Muscle layer of colon (tissue), 2 donors: ENCODE measurements around the gene CUTA.
"Not testable (repeated sequence)": the region's sequence is repeated elsewhere in the genome, so short reads cannot be mapped to it uniquely, and the experiment has no call there.

Experiments
- H3K27ac ChIP-seq: one replicate; pipeline ENCODE4 v1.7.0; 2013; ENCODE audit warnings: low read depth, mild to moderate bottlenecking, low read length, moderate library complexity
- H3K27me3 ChIP-seq, 2 donors: one replicate each; pipeline ENCODE4 v1.7.0; 2013; ENCODE audit warnings: low read length in 2 of 2, mild to moderate bottlenecking in 2 of 2; ENCODE audit not compliant: insufficient read depth in 2 of 2, control insufficient read depth in 1 of 2
- H3K36me3 ChIP-seq: one replicate; pipeline ENCODE4 v1.7.0; 2013; ENCODE audit warnings: mild to moderate bottlenecking, low read length; ENCODE audit not compliant: insufficient read depth
- H3K4me1 ChIP-seq: one replicate; pipeline ENCODE4 v1.7.0; 2013; ENCODE audit warnings: mild to moderate bottlenecking, low read length; ENCODE audit not compliant: insufficient read depth
- H3K4me3 ChIP-seq, 2 donors: one replicate each; pipeline ENCODE4 v1.7.0; 2013; ENCODE audit warnings: low read length in 2 of 2, low read depth in 1 of 2, mild to moderate bottlenecking in 1 of 2, moderate library complexity in 1 of 2
- H3K9ac ChIP-seq: one replicate; pipeline ENCODE4 v1.7.0; 2013; ENCODE audit warnings: low read length
- H3K9me3 ChIP-seq: one replicate; pipeline ENCODE4 v1.7.0; 2013; ENCODE audit warnings: mild to moderate bottlenecking, low read length
- donor health status: abdominal sarcoma.
- donor health status: Adenocarcinoma of cecum.

The CUTA gene

GRCh38 chr6:33391278-33391921, 26.5 kb downstream of the CUTA start, which contains the start of gene KIFC1:
KIFC1 (plus strand) TSS chr6:33391823; CDS start chr6:33391986, 163 bp downstream.
- H3K4me3 ChIP-seq: peak within 1 kb of the TSS; percentile 51 to 71
- H3K9ac ChIP-seq: peak within 1 kb of the TSS; percentile 42
- peak within 1 kb of the TSS; percentile 62 for H3K27ac ChIP-seq

GRCh38 chr6:33390767-33391277, 27.1 kb downstream of the CUTA start:
- peaks cover 5% of the 10 kb centered on the region for H3K4me1 ChIP-seq
- no peaks in the 10 kb centered on the region for H3K36me3 ChIP-seq
- H3K9me3 ChIP-seq: no peaks in the 10 kb centered on the region
- H3K27ac ChIP-seq: peak overlapping the region; percentile 62
- H3K27me3 ChIP-seq: no peaks in the 10 kb centered on the region
- H3K9ac ChIP-seq: peak overlapping the region; percentile 42
- peak overlapping the region; percentile 0 to 20 for H3K4me3 ChIP-seq

More at GRCh38 chr6:33391278-33391921, 26.5 kb downstream of the CUTA start, which contains the start of gene KIFC1:
- Histone ChIP-seq H3K9me3 (no peaks in the 10 kb centered on the region), H3K4me1 (peaks cover 5% of the 10 kb centered on the region), H3K27me3 (no peaks in the 10 kb centered on the region), H3K36me3 (no peaks in the 10 kb centered on the region)

GRCh38 chr6:33390173-33390572, 27.7 kb downstream of the CUTA start:
- H3K27ac ChIP-seq: no peak overlapping the region
- H3K9me3 ChIP-seq: no peaks in the 10 kb centered on the region
- no peak overlapping the region for H3K9ac ChIP-seq
- no peaks in the 10 kb centered on the region for H3K36me3 ChIP-seq
- H3K4me3 ChIP-seq: no peak overlapping the region
- peaks cover 5% of the 10 kb centered on the region for H3K4me1 ChIP-seq
- H3K27me3 ChIP-seq: no peaks in the 10 kb centered on the region

GRCh38 chr6:33384581-33385020, 33.3 kb downstream of the CUTA start:
- no peak overlapping the region for H3K9ac ChIP-seq
- H3K4me1 ChIP-seq: peaks cover 6% of the 10 kb centered on the region
- H3K9me3 ChIP-seq: no peaks in the 10 kb centered on the region
- H3K4me3 ChIP-seq: no peak overlapping the region
- no peak overlapping the region for H3K27ac ChIP-seq
- H3K36me3 ChIP-seq: no peaks in the 10 kb centered on the region
- no peaks in the 10 kb centered on the region for H3K27me3 ChIP-seq

GRCh38 chr6:33383427-33384185, 34.3 kb downstream of the CUTA start:
- Histone ChIP-seq H3K27me3 (no peaks in the 10 kb centered on the region), H3K9me3 (no peaks in the 10 kb centered on the region), H3K36me3 (no peaks in the 10 kb centered on the region), H3K27ac (no peak overlapping the region), H3K4me1 (peaks cover 6% of the 10 kb centered on the region), H3K9ac (no peak overlapping the region), H3K4me3 (no peak overlapping the region)

DNA sequence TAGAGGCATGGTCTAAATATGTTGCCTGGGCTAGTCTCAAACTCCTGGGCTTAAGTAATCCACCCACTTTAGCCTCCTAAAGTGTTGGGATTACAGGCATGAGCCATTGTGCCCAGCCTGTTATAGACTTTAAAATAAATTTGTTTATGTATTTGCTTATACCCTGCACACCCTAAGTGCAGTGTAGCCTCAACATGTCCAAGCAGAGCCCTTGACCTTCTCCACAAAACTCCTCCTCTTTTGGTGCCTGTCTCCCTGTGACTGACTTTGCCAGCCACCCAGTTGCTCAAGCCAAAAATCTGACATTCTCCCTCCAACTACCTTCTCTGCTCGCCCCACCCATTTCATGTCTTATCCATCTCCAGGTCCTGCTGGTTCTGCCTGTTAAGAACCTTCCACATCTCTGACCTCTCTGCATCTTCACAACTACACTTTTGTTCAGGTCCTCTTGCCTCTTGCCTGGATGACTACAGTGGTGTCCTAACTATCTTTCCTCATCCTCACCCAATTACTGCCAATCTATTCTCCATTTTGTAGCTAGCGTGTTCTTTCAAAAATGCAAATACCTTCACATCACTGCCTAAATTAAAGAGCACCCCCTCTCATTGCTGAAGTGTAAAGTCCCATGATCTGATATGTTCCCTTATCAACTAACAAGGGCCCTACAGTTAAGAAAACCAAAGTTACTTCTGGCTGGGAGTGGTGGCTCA, 37.5 kb downstream of the CUTA start:
- peaks cover 10% of the 10 kb centered on the region for H3K4me1 ChIP-seq
- H3K36me3 ChIP-seq: no peaks in the 10 kb centered on the region
- no peaks in the 10 kb centered on the region for H3K27me3 ChIP-seq
- H3K9me3 ChIP-seq: no peaks in the 10 kb centered on the region
- no peak overlapping the region for H3K4me3 ChIP-seq
- H3K27ac ChIP-seq: no peak overlapping the region
- H3K9ac ChIP-seq: no peak overlapping the region

- not testable (repeated sequence) for H3K27me3 ChIP-seq, H3K36me3 ChIP-seq, H3K9me3 ChIP-seq, H3K27ac ChIP-seq, H3K4me3 ChIP-seq, H3K9ac ChIP-seq
- peaks cover 22% of the 10 kb centered on the region for H3K4me1 ChIP-seq
Measured at GRCh38 chr6:33379184-33379583, 38.7 kb downstream of the CUTA start.

DNA sequence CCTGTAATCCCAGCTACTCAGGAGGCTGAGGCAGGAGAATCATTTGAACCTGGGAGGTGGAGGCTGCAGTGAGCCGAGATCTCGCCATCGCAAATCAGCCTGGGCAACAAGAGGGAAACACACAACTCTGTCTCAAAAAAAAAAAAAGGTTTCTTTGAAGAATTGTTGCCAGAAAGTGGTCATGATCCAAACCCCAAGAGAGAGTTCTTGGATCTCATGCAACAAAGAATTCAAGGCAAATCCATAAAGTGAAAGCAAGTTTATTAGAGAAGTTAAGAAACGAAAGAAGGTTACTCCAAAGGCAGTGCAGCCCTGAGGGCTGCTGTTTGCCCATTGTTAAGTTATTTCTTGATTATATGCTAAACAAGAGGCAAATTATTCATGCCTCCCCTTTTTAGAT, 40.7 kb downstream of the CUTA start:
- Histone ChIP-seq H3K9me3 (no peaks in the 10 kb centered on the region), H3K4me1 (peaks cover 18% of the 10 kb centered on the region)

DNA sequence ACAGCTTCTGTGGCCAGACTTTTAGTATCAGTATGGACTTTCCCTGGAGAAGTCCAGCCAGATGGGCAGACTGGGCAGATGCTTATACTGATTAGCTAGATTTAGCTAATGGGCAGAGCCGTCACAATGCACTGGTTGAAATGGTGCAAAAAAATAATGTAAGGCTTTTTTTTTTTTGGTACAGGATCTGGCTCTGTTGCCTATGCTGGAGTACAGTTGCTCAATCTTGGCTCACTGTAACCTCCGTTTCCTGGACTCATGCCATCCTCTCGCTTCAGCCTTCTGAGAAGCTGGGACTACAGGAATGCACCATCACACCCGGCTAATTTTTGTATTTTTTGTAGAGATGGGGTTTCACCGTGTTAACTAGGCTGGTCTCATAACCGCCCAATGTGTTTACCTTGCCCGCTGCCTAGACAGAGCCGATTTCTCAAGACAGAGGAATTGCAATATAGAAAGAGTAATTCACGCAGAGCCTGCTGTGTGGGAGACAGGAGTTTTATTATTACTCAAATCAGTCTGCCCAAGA, 42.7 kb downstream of the CUTA start:
- Histone ChIP-seq H3K9me3 (no peaks in the 10 kb centered on the region), H3K27me3 (no peaks in the 10 kb centered on the region), H3K27ac (no peak overlapping the region), H3K4me3 (peak overlapping the region in 1 of 2 donors; percentile 44), H3K9ac (no peak overlapping the region), H3K36me3 (no peaks in the 10 kb centered on the region), H3K4me1 (peaks cover 17% of the 10 kb centered on the region)

More for the DNA sequence above, 40.7 kb downstream of the CUTA start:
- Histone ChIP-seq H3K36me3 (no peaks in the 10 kb centered on the region), H3K27ac (no peak overlapping the region), H3K4me3 (no peak overlapping the region), H3K9ac (no peak overlapping the region), H3K27me3 (no peaks in the 10 kb centered on the region)

- no peak overlapping the region for H3K9ac ChIP-seq
- no peaks in the 10 kb centered on the region for H3K27me3 ChIP-seq
- peaks cover 17% of the 10 kb centered on the region for H3K4me1 ChIP-seq
- no peaks in the 10 kb centered on the region for H3K9me3 ChIP-seq
- no peak overlapping the region for H3K27ac ChIP-seq
- no peaks in the 10 kb centered on the region for H3K36me3 ChIP-seq
- no peak overlapping the region for H3K4me3 ChIP-seq
Measured at GRCh38 chr6:33373960-33374910, 43.7 kb downstream of the CUTA start.
